Peyer's patch (tissue), 4 donors: ENCODE measurements around the gene EPN1. TPM values are rescaled to one million over a fixed set of nuclear protein-coding genes. Genes with fewer than 3 reads are reported as not detected.

Experiments used
- DNase-seq, 3 donors: peaks; one replicate each; pipeline ENCODE4 v3.0.0-alpha.2; 2017 to 2019
- H3K27ac ChIP-seq, 4 donors: fragments of 200-600 bp; sonication (generic); one replicate each; pipeline ENCODE4 v1.5.1; 2016 to 2019
- H3K27me3 ChIP-seq, 2 donors: fragments of 200-600 bp; sonication (generic); one replicate each; pipeline ENCODE4 v1.5.1; 2019
- H3K36me3 ChIP-seq, 3 donors: fragments of 200-600 bp; sonication (generic); one replicate each; pipeline ENCODE4 v1.5.1; 2016 to 2019
- H3K4me1 ChIP-seq, 4 donors: fragments of 200-600 bp; sonication (generic); one replicate each; pipeline ENCODE4 v1.5.1; 2016 to 2019
- H3K4me3 ChIP-seq, 4 donors: fragments of 200-600 bp; sonication (generic); 1 replicate in 3 of 4; 2 replicates in 1 of 4; pipeline ENCODE4 v1.5.1; 2016 to 2019; ENCODE audit warnings: mild to moderate bottlenecking in 1 of 4
- H3K9me3 ChIP-seq, 4 donors: fragments of 200-600 bp; sonication (generic); one replicate each; pipeline ENCODE4 v1.5.1; 2016 to 2019; ENCODE audit warnings: mild to moderate bottlenecking in 1 of 4
- POLR2A ChIP-seq, 2 donors: fragments of 450-650 bp; IDR thresholded peaks; one replicate each; pipeline ENCODE4 v1.5.1; 2017; ENCODE audit warnings: antibody characterized with exemption in 2 of 2, mild to moderate bottlenecking in 2 of 2, moderate library complexity in 2 of 2
- total RNA-seq, 4 donors: library from RNA; depleted of rRNA; stranded (reverse); fragments of >200 nt; gene quantifications; one replicate each; pipeline ENCODE4 v1.1.0, GENCODE V29; 2016
- TF ChIP-seq, protein P1 (sequence below), 6 experiments: fragments of 450-650 bp in 4 of 6; fragments of 200-600 bp in 2 of 6; sonication (generic) in 1 of 6; IDR thresholded peaks; one replicate each; pipeline ENCODE4 v1.5.1; 2017 to 2019; ENCODE audit warnings: antibody characterized with exemption in 6 of 6, mild to moderate bottlenecking in 3 of 6, moderate library complexity in 1 of 6

Gene EPN1
- total RNA-seq, 4 donors from 2014 or later, result 120 to 241 (median 163) TPM

DNA sequence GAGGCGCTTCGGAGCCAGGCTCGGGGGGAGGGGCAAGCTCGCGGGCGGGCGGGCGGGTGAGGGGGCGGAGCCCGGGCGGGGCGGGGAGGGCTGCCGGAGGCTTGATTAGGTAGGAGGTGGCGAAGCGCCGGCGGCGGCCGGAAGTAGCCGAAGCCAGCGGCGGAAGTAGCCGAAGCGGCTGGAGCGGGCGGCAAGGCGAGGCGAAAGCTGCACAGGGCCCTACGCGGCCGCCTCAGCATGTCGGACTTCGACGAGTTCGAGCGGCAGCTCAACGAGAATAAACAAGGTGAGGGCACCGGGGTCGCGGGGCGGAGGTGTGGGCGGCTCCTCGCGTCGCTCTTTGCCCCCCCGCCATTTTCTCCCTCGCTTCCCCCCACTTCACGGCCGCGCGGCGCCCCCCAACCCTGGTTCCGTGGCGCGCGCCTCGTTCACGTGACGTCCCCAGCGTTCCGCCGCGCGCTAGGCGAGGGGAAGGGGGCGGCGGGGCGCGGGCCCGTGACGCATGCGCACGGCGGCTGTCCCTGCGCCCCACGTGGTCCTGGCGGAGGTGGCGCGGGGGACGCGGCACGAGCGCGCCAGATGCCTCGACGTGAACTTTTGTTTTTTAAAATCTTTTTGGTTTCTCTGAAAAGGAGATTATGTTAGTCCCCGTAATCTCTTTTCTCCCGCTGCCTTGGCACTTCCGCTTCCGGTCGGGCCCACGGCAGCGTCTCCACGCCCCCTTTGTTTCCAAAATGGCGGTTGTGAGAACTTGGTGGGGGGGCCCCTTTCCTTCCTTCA lies 20.0 kb upstream of the EPN1 start, which contains the start of gene U2AF2:
Gene U2AF2 (plus strand): TSS at position 168 of the 780 bp plus-strand sequence. CDS start 70 bp downstream, at position 238.
- TF ChIP-seq, protein P1, sequence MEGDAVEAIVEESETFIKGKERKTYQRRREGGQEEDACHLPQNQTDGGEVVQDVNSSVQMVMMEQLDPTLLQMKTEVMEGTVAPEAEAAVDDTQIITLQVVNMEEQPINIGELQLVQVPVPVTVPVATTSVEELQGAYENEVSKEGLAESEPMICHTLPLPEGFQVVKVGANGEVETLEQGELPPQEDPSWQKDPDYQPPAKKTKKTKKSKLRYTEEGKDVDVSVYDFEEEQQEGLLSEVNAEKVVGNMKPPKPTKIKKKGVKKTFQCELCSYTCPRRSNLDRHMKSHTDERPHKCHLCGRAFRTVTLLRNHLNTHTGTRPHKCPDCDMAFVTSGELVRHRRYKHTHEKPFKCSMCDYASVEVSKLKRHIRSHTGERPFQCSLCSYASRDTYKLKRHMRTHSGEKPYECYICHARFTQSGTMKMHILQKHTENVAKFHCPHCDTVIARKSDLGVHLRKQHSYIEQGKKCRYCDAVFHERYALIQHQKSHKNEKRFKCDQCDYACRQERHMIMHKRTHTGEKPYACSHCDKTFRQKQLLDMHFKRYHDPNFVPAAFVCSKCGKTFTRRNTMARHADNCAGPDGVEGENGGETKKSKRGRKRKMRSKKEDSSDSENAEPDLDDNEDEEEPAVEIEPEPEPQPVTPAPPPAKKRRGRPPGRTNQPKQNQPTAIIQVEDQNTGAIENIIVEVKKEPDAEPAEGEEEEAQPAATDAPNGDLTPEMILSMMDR (IDR thresholded peaks at IDR 0.05), result peak in 1 of 6 experiments; percentile 3
- peak; percentile 57 to 68 for TF ChIP-seq POLR2A (IDR thresholded peaks at IDR 0.05)
- no peaks in the 10 kb centered on the region for H3K9me3 ChIP-seq
- DNase-seq, result peak; percentile 94 to 99 (median 98)
- H3K4me3 ChIP-seq, result peak within 1 kb of the TSS; percentile 66 to 99 (median 83)
- H3K4me1 ChIP-seq, result peaks cover 8 to 48% (median 38%) of the 10 kb centered on the region in 4 donors
- peak within 1 kb of the TSS; percentile 97 to 100 (median 98) for H3K27ac ChIP-seq
- H3K36me3 ChIP-seq, result peaks cover 0 to 15% (median 0%) of the 10 kb centered on the region in 3 donors
- no peaks in the 10 kb centered on the region for H3K27me3 ChIP-seq

GRCh38 chr19:55655648-55656040 lies 19.4 kb upstream of the EPN1 start:
- H3K4me1 ChIP-seq, result peaks cover 8 to 48% (median 38%) of the 10 kb centered on the region in 4 donors
- DNase-seq, result no peak
- H3K27ac ChIP-seq, result peak overlapping the region; percentile 97 to 100 (median 98)
- peak overlapping the region; percentile 66 to 99 (median 83) for H3K4me3 ChIP-seq
- no peak for TF ChIP-seq POLR2A (IDR thresholded peaks at IDR 0.05)
- TF ChIP-seq, protein P1 (IDR thresholded peaks at IDR 0.05), result no peak
- no peaks in the 10 kb centered on the region for H3K27me3 ChIP-seq
- peaks cover 0 to 21% (median 0%) of the 10 kb centered on the region in 3 donors for H3K36me3 ChIP-seq
- H3K9me3 ChIP-seq, result no peaks in the 10 kb centered on the region

GRCh38 chr19:55656552-55656951 lies 18.5 kb upstream of the EPN1 start:
- Histone ChIP-seq H3K4me3 (peak overlapping the region; percentile 66 to 99 (median 83)), H3K36me3 (peaks cover 0 to 30% (median 0%) of the 10 kb centered on the region in 3 donors), H3K9me3 (no peaks in the 10 kb centered on the region), H3K4me1 (peaks cover 8 to 48% (median 38%) of the 10 kb centered on the region in 4 donors), H3K27ac (no peak overlapping the region), H3K27me3 (no peaks in the 10 kb centered on the region)
- TF ChIP-seq POLR2A (IDR thresholded peaks at IDR 0.05), result no peak
- TF ChIP-seq, protein P1 (IDR thresholded peaks at IDR 0.05), result no peak
- no peak for DNase-seq

DNA sequence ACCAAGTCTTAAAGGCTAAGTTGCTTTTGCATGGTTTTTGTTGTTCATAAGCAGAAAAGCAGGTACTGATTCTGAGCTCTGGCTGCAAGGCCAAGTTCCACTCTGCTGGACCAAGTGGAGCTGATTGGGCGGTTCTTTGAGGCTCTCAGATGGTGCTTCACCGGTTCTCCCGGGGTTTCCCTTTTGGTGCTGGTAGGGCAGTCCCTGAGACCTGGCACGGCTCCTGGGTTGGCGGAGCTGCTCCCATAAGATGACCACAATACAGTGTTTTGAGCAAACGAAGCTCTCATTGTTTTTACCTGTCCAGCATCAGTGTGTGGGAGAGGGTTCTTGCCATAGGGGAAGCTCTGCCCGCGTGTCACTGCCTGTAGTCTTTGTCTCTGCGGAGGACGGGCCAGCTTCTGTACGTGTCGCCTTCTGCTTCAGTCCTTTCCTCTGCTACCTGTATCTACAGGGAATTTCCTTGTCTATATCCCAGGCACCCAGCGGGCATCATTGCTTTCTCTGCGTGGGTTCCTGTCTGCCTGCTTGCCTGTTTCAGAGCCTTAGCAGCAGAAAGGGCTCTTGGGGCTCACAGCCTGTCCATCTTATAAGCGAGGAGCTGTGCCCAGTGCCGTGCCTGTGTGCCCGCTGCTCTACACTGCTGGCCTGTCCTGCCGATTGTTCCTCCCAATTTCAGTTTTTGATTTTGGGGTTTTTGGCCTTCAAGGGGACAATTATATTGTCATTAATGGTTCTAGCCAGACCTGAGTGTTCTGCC lies 17.9 kb upstream of the EPN1 start:
- H3K4me3 ChIP-seq, result peak overlapping the region in 3 of 4 donors; percentile 66 to 99 (median 91)
- no peak overlapping the region for H3K27ac ChIP-seq
- no peaks in the 10 kb centered on the region for H3K9me3 ChIP-seq
- H3K27me3 ChIP-seq, result no peaks in the 10 kb centered on the region
- DNase-seq, result no peak
- peaks cover 8 to 48% (median 38%) of the 10 kb centered on the region in 4 donors for H3K4me1 ChIP-seq
- peaks cover 0 to 37% (median 0%) of the 10 kb centered on the region in 3 donors for H3K36me3 ChIP-seq
- TF ChIP-seq, protein P1 (IDR thresholded peaks at IDR 0.05), result no peak
- TF ChIP-seq POLR2A (IDR thresholded peaks at IDR 0.05), result no peak

DNA sequence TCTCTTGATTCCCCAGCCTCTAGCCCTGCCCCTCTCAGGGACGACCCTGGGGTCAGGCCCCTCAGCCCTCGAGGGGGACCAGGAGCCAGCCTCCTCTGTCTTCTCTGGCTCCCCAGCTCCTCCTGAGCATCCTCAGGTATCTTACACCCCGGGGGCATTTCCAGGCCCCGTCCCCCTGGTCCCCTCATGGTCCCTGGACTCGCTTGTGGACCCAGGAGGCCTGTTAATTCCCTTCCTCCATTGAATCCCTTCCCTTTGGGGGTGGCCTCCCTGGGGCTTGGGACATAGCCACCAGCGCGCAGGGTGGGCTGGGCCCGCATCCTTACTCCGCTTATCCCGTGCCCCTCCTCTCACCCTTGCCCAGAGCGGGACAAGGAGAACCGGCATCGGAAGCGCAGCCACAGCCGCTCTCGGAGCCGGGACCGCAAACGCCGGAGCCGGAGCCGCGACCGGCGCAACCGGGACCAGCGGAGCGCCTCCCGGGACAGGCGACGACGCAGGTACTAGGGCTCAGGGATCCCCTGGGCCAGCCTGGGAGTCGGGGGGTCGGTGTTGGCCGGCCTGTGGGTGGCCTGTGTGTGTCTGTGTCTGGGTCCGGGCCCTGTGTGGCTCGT lies 16.1 kb upstream of the EPN1 start:
- no peak overlapping the region for H3K4me3 ChIP-seq
- peaks cover 0 to 54% (median 4%) of the 10 kb centered on the region in 3 donors for H3K36me3 ChIP-seq
- H3K4me1 ChIP-seq, result peaks cover 8 to 43% (median 34%) of the 10 kb centered on the region in 4 donors
- DNase-seq, result no peak
- no peak for TF ChIP-seq POLR2A (IDR thresholded peaks at IDR 0.05)
- TF ChIP-seq, protein P1 (IDR thresholded peaks at IDR 0.05), result no peak
- no peaks in the 10 kb centered on the region for H3K9me3 ChIP-seq
- no peaks in the 10 kb centered on the region for H3K27me3 ChIP-seq
- no peak overlapping the region for H3K27ac ChIP-seq
